WERI-Rb-1 (cell line): ENCODE measurements around the gene SAFB2.
A peak's percentile ranks its signal among the peaks of the same experiment; 100 is the strongest.

Experiments
- DNase-seq: peaks from one replicate; pipeline ENCODE4 v3.0.0-alpha.2; 2020
- H3K27ac ChIP-seq: fragments of 250-450 bp; sonication (Bioruptor Pico); 2 replicates; pipeline ENCODE4 v1.5.1; 2020; ENCODE audit warnings: mild to moderate bottlenecking, moderate library complexity
- H3K27me3 ChIP-seq: fragments of 250-450 bp; sonication (Bioruptor Pico); 2 replicates; pipeline ENCODE4 v1.5.1; 2021; ENCODE audit warnings: mild to moderate bottlenecking, low read depth, moderate library complexity; ENCODE audit not compliant: insufficient read depth, severe bottlenecking
- H3K36me3 ChIP-seq: fragments of 250-450 bp; sonication (Bioruptor Pico); 2 replicates; pipeline ENCODE4 v1.5.1; 2020; ENCODE audit warnings: mild to moderate bottlenecking, moderate library complexity
- H3K4me3 ChIP-seq: 2 replicates; pipeline ENCODE4 v1.5.1; 2011; ENCODE audit warnings: low read depth, mild to moderate bottlenecking, control low read depth, low read length
- H3K9me3 ChIP-seq: fragments of 250-450 bp; sonication (Bioruptor Pico); 2 replicates; pipeline ENCODE4 v1.5.1; 2021; ENCODE audit warnings: mild to moderate bottlenecking, moderate library complexity; ENCODE audit not compliant: severe bottlenecking
- TF ChIP-seq, protein P1 (sequence below): IDR thresholded peaks from 2 replicates; pipeline ENCODE4 v1.5.1; 2011; ENCODE audit warnings: low read depth, mild to moderate bottlenecking, control low read depth, inconsistent platforms, low read length

Gene SAFB2

GRCh38 chr19:5621311-5621944, 1.1 kb downstream of the SAFB2 start:
- Histone ChIP-seq H3K27ac (peak overlapping the region; percentile 97), H3K36me3 (peaks cover 78% of the 10 kb centered on the region), H3K4me3 (peak overlapping the region; percentile 78)

GRCh38 chr19:5619946-5620345, 2.6 kb downstream of the SAFB2 start:
- TF ChIP-seq, protein P1, sequence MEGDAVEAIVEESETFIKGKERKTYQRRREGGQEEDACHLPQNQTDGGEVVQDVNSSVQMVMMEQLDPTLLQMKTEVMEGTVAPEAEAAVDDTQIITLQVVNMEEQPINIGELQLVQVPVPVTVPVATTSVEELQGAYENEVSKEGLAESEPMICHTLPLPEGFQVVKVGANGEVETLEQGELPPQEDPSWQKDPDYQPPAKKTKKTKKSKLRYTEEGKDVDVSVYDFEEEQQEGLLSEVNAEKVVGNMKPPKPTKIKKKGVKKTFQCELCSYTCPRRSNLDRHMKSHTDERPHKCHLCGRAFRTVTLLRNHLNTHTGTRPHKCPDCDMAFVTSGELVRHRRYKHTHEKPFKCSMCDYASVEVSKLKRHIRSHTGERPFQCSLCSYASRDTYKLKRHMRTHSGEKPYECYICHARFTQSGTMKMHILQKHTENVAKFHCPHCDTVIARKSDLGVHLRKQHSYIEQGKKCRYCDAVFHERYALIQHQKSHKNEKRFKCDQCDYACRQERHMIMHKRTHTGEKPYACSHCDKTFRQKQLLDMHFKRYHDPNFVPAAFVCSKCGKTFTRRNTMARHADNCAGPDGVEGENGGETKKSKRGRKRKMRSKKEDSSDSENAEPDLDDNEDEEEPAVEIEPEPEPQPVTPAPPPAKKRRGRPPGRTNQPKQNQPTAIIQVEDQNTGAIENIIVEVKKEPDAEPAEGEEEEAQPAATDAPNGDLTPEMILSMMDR, result no peak
- no peak overlapping the region for H3K27ac ChIP-seq
- no peaks in the 10 kb centered on the region for H3K27me3 ChIP-seq
- no peaks in the 10 kb centered on the region for H3K9me3 ChIP-seq
- no peak for DNase-seq
- H3K4me3 ChIP-seq, result no peak overlapping the region
- peaks cover 78% of the 10 kb centered on the region for H3K36me3 ChIP-seq

More at GRCh38 chr19:5621311-5621944, 1.1 kb downstream of the SAFB2 start:
- no peaks in the 10 kb centered on the region for H3K27me3 ChIP-seq
- no peak for DNase-seq
- no peaks in the 10 kb centered on the region for H3K9me3 ChIP-seq
- TF ChIP-seq, protein P1, result no peak

GRCh38 chr19:5618591-5618990, 4.0 kb downstream of the SAFB2 start:
- H3K9me3 ChIP-seq, result no peaks in the 10 kb centered on the region
- no peaks in the 10 kb centered on the region for H3K27me3 ChIP-seq
- no peak overlapping the region for H3K27ac ChIP-seq
- no peak overlapping the region for H3K4me3 ChIP-seq
- H3K36me3 ChIP-seq, result peaks cover 86% of the 10 kb centered on the region
- DNase-seq, result no peak
- TF ChIP-seq, protein P1, result no peak

- Histone ChIP-seq H3K27ac (no peak overlapping the region), H3K4me3 (no peak overlapping the region), H3K9me3 (no peaks in the 10 kb centered on the region), H3K27me3 (no peaks in the 10 kb centered on the region), H3K36me3 (peaks cover 96% of the 10 kb centered on the region)
- TF ChIP-seq, protein P1, result no peak
- DNase-seq, result no peak
Observed at GRCh38 chr19:5617080-5617479, 5.5 kb downstream of the SAFB2 start.

- Histone ChIP-seq H3K36me3 (peaks cover 91% of the 10 kb centered on the region), H3K9me3 (no peaks in the 10 kb centered on the region), H3K27ac (no peak overlapping the region), H3K27me3 (no peaks in the 10 kb centered on the region), H3K4me3 (no peak overlapping the region)
- TF ChIP-seq, protein P1, result no peak
- DNase-seq, result no peak
Observed at GRCh38 chr19:5615756-5616327, 6.7 kb downstream of the SAFB2 start.
